SHP77 (cell line): ENCODE data around the gene MEGF11.

Experiments used
- DNase-seq, 2 experiments: peaks; one replicate each; lab custom pipeline; 2025; lab: John Stamatoyannopoulos, UW

Gene MEGF11

DNA sequence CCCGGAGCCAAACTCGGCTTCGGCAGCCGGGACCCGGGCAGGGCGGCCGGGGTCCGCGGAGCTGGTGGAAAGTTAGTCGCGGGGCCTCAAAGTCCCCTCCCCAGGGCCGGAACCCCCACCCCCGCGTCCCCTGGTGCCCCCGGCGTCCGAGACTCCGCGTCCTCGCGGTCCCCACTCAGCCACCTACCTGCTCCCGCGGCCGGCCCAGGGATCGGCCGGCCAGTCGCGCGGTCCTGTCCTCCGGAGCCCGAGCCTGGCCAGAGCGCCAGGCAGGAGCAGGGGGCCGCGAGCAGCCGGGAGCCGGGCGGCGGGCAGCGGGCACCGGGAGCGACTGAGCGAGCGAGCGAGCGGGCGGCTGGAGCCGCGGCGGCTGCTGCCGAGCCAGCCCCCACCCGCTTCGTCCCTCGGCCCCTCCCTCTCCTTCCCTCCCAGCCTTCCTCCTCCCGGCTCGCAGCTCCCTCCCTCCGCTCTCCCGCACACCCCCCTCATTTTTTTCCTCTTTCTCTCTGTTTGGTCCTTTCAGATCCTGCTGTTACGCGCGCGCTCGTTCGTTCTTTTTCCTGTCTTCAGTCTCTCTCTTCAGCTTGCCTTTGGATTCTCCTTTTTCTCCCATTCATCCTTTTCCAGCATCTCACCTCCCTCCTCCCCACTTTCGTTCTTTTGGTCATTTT lies at the start of gene MEGF11:
TSS of gene MEGF11 (minus strand) at position 333 of the 671 bp plus-strand sequence. CDS start 125,347 bp downstream, outside the sequence.
- DNase-seq: peak; percentile 48 to 66

DNA sequence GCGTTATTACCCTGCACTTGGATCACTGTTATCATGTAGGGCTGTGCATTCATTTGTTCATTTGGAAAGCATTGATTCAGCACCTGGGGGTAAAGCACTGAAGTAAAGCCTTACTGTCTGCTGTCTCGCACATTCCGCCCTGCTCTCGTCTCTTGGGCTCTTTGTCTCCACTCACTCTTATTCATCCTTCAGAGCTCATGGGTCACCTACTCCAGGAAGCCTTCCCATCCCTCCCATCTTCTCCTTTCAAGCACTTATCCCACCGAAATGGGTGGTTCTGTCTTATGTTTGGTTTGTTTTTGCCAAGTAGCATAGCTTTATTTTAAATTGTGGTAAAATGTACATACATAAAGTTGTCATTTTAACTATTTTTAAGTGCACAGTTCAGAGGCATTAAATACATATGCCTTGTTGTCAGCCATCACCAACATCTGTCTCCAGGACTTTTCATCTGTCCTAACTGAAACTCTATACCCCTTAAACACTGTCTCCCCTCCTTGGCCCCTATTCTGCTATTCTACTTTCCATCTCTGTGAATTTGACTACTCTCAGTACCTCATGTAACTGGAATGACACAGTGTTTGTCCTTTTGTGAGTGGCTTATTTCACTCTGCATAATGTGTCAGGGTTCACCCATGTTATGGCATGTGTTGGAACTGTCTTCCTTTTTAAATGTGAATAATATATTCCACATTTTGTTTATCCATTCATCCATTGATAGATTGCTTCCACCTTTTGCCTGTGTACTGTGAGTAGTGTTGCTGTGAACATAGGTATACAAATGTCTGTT lies 49.1 kb upstream of the MEGF11 start:
- no peak for DNase-seq

DNA sequence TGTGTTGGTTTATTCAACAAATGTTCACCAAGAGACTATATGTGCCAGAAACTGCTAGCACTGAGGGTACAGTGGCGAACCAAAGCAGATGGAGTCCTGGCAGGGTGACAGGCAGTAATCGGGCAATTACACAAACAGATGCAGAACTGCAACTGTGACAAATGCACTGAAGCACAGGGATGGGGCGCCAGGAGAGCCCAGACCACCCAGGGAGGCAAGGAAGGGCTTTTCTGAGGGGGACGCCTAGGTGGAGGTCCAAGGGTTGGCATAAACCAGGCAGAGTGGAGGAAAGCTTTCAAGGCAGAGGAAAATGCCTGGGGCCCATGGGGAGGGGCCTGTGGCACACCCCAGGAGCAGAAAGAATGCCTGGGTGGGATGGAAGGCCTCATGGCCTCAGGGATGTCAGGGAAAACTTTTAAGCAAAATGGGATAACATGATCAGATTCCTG lies 45.3 kb upstream of the MEGF11 start:
- DNase-seq: no peak

DNA sequence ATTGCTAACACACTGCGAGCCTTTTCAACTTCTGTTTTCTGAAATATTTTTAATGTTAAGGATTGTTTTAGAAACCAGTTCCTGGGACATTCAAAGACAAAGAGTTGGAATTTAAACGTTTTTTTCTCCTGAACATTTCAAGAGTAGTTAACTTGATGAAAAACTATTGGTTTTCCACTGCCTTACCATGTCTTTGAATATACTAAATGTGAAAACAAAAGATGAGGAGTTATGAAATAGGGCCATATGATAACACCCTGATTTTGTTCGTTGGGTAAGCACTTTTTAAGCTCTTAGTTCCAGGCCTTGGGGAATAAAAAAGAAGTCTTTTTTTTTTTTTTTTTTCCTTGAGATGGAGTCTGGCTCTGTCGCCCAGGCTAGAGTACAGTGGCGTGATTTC lies 42.6 kb upstream of the MEGF11 start:
- DNase-seq: no peak

DNA sequence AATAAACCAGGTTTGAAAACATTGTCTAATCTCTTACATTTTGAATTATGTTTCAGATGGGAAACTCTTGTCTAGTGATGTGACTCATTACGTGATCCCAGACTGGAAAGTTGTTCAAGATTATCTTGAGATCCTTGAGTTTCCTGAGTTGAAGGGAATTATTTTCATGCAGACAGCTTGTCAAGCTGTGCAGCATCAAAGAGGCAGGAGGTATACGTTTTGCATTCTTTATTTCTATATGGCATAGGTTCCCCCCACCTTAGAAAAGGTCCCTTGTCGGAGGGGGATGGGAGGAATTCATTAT lies 41.3 kb upstream of the MEGF11 start:
- no peak for DNase-seq

DNA sequence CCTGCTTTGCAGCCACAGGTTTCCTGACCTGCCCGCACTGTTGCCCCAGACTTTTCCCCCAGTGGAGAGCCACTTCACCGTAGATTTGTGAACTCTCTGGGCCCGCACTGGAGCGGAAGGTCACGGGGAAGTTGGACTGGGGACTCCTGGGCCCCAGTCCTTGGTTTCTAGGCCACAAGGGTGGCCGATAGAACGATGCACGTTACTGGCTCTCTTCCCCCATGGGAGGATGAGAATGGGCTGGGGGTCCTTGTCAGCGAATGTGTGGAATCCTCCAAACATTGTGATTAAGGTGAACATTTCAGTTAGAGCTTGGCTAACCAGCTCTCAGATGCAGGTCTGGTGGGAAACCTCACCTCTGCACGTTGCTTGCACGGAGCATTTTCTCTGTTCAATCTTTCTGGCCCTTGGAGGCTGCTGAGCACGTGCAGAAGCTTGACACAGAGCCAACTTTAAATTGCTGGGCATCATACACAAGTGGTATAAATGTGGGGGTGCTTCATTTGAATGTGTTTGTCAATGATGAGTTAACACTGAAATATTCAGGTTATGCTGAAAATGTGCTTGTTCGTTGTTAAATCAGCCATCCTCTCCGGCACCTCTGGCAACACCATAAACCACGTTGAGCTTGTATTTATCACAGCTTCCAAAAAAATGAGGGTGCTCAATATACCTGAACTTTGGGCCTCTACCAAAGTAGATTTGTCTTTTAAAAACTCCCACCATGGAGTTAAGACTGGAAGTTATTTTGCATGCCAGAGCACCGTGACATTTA lies 40.8 kb upstream of the MEGF11 start:
- peak; percentile 32 to 59 for DNase-seq

DNA sequence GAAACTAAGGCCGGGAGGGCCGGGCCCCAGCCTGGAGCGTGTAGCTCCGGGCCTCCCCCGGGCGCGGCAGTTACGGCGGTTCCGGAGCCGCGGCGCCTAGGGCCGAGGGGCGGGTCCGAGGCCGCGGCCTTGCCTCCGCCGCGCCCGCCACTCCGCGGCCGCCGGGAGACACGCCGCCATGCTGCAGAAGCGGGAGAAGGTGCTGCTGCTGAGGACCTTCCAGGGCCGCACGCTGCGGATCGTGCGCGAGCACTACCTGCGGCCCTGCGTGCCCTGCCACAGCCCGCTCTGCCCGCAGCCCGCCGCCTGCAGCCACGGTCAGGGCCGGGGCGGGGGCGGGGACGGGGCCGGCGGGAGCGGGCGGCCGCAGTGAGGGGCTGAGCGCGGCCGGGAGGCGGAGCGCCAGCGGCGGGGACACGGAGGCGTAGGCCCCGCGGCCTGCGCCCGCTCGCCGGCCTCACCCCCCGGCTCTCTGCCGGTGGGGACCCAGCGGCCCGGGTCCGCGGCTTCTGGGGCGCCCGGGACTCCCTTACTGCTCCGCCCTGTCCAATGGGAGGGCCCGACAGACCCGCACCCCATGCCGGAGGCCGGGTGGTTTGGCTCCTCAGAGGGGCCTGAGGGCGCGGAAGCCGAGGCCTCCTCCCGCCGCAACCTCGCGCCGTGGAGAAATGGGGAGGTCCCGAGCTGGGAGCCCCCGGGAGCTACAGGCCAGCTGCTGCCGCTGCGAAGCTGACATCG lies 40.0 kb upstream of the MEGF11 start, which contains the start of gene DIS3L:
TSS of gene DIS3L (plus strand) at position 150 of the 738 bp plus-strand sequence. CDS start at position 179, 29 bp downstream.
- peak; percentile 82 to 90 for DNase-seq

DNA sequence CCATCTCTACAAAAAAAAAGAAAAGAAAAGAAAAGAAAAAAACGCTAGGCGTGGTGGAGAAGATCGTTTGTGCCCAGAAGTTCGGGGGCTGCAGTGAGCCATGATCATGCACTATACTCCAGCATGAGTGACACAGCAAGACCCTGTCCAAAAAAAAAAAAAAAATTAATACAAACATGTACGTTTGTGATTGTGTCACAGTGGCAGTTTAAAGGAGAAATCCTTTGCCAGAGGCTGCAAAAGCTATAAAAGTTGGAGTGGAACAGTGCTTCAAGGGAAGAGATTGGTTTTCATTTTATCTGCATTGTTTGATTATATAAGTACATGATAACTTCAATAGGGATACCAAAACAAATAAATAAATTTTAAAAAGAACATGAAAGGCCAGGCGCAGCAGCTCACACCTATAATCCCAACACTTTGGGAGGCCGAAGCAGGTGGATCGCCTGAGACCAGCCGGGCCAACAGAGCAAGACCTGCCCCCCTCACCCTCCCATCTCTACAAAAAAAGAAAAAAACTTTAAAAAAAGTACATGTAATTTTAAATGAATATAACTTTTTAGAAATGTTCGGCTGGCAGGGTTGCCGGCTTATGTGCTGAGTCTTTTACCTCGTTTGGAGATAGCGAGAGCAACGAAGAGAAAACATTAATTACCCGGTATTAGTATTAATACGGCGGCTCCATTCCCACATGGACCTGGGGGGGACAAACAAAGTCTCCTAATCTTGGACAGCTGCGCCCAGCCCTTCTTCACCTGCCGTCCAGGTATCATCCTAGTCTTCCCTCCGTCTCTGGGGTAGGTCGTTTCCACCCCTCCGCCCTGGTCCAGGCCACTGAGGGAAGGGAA lies 39.2 kb upstream of the MEGF11 start:
- DNase-seq: no peak

DNA sequence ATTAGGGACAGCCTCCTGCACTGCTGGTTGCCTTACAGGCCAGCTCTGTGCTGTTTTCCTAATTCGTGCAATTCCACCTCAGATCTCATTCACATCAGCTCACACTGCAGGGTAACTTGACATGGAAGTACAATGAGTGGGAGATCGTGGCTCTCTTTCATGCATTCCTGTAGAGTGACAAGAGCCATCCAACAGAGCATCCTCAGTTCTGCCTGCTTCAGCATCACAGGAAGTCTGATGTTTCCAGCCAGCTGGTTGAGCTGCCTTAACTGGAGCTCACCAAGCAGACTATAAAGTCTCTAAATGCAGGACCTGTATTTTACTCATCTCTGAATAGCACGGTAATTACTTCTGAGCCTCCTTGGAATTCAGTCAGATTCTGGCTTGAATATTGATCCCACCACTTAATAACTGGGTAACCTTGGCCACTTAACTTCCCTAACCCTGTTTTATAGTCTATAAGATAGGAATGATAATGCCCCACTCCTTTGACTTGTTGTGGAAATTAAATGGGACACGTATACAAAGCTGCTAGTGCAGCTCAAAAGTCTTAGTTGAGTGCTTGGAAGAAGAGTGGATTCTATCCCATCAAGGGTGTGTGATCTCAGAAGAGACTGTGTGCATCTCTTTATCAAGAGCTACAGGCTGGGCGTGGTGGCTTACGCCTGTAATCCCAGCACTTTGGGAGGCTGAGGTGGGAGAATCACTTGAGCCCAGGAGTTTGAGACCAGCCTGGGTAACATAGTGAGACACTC lies 38.4 kb upstream of the MEGF11 start:
- DNase-seq: peak in 1 of 2 experiments; percentile 5

DNA sequence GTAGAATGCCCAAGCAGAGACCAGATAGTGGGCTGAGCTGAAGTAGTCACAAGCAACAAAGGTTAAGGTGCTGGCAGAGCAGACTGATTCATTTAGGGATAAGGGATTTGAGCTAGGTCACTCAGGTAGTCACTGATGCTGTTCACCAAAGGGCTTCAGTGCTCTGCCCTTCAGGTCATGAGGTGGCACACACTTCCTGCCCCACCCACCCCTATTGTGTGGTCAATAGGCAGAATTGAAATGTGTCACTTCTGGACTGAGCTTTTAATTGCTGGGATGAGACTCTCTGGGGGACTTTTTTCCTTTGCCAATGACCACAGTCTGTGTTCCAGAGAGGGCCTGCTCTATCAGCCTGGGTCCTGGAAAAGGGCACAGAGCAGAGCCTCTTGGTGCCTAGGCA lies 37.0 kb upstream of the MEGF11 start:
- DNase-seq: no peak

DNA sequence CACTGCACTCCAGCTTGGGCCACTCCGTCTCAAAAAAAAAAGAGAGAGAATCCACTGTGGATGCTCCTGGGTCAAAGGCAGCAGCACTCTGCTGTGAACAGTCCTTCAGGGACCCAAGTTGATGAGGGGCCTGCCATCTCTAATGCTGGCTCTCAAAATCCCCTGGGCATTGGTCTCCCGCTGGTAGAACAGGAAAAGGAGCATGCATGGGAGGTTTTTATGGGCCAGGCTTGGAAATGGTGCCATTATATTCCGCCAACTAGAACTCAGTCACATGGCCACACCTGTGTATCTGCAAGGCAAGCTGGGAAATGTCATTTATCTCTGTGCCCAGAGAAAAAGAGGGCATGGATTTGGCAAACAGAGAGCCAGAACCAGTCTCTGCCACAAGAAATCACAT lies 36.5 kb upstream of the MEGF11 start:
- no peak for DNase-seq

DNA sequence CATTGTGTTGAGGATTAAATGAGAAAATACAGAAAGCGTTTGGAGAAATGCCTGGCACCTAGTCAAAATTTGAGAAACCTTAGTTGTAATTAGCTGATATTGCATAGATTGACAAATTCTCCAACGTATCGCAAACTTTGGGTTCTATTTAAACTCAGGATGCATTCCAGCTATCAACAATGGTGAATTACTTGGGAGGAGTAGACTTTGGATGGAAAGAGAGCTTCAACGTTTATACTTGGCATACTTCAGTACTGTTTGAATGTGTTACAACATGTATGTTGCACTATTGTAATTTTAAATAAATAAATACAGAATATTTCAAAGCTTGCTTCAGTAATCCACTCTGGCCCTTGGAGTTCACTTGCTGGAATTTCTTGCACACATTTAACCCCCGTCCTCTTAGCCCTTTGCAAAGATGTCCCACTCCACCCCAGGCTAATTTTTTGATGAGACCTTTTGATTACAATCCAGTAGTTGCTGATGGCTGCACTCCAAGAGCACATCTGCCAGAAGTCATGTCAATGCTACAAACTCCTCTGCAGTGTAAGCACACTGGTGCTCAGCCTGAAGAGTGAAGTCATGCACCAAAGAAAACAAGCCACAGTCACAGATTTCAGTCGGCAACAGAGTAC lies 35.1 kb upstream of the MEGF11 start:
- DNase-seq: no peak

DNA sequence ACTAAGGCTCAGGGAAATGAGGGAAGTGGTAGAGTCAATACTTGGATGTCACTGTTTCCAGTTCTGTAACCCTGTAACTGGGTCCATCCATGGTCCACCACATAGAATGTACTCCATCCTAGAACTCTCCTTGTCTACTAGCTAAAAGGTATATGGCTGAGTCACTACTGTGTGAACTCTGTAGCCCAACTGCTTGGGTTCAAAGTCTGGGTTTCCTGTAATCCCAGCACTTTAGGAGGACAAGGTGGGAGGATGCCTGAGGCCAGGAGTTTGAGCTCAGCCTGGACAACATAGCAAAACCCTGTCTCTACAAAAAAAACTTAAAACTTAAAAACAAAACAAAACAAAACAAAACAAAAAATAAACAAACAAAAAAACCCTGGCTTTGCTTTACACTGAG lies 34.5 kb upstream of the MEGF11 start:
- no peak for DNase-seq

DNA sequence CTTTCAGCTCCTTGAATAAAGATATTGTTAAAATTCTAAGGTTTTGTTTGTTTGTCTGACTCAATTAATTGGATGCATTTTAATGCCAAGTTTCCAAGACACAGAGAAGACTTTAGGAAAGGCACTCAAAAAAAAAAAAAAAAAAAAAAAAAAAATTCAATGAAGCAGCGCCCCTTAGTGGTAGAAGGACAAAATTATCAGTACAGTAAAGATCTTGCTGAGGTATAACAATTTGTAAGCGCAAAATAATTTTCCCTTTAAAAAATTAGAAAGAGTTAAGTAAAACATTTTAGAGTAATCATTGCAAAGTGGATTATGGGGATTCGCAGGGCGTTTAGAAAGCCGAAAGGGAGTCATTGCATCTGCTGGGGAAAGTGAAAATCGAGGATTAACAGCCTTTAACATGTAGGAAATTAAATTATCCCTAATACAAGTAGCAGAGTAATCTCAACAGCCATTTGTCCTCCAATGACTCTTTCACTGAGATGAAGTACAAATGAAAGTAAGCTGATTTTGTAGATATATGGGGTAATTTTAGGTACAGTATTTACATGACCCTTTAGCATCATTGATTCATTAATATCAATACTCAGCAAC lies 34.0 kb upstream of the MEGF11 start:
- peak; percentile 15 to 21 for DNase-seq

DNA sequence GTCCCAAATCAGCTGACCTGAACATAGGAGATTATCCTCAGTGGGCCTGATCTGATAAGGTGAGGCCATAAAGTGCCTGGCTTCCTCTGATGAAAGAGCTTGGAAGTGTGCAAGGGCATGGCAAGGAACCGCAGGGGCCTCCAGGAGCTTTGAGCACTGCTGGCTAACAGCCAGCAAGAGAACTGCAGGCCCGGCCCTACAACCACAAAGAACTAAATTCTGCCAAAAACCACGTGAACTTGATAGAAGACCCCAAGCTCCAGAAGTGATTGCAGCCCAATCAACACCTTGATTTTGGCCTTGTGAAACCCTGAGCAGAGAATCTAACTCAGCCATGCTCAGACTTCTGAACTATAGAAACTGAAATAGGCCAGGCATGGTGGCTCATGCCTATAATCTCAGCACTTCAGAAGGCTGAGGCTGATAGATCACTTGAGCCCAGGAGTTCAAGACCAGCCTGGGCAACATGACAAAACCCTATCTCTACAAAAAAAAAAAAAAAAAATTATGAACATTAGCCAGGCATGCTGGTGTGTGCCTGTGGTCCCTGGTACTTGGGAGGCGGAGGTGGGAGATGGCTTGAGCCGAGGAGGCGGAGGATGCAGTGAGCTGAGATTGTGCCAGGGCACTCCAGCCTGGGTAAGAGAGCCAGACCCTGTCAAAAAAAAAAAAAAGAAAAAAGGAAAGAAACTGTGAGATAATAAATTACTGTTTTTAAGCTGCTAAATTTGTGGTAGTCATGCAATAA lies 32.2 kb upstream of the MEGF11 start:
- no peak for DNase-seq

DNA sequence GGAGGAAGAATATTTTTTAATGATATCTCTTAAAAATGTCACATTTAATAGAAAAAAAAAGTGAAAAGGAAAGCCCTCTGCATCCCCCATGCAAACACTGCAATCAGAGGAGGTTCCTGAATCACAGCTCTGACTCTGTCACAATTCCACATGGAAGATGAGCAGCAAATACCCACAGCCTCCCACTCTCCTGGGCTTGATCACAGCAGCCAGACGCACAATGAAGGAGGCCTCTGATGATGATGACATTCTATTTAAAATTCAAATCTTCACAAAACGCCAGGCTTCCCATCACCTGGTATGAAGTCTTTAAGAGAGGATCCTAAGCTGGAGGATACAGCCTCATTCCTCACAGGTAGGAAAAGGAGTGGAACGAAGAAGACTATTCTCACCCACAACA lies 30.7 kb upstream of the MEGF11 start:
- DNase-seq: no peak

DNA sequence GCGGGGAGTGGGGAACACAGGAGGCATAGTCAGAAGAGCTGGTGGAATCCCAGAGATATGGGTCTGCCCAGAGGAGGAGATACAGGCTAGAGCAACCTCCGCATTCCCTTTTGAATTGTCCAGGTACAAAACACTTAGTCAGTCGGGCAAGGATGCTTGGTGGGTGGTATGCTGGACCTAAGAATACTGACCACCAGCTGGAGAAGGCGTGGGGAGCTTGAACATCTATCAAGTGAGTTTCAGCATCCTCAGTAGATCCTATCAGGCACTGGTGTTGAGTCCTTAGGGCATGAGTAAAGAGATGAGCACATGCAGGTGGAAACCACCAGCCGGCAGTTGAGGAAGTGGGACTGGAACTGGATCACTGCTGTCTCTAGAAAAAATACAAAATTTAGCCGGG lies 25.1 kb upstream of the MEGF11 start:
- DNase-seq: no peak

DNA sequence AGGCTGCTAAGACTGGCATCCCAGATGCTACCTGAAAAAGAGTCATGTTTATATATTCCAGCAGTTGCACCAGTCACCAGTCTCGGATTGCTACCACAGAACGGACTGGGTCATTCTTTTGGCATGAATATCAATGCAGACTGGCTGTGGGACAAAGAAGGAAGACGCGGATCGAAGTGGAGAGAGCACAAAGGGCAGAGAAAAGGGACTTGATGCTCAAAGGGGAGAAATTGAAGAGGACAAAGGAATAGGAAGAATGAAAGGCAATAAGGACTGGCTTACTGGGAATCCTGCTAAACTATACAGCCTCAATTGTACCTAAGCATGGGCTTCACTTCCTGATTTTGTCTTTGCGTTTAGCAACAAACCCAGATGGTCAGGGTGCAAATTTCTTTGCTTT lies 24.5 kb upstream of the MEGF11 start:
- no peak for DNase-seq

DNA sequence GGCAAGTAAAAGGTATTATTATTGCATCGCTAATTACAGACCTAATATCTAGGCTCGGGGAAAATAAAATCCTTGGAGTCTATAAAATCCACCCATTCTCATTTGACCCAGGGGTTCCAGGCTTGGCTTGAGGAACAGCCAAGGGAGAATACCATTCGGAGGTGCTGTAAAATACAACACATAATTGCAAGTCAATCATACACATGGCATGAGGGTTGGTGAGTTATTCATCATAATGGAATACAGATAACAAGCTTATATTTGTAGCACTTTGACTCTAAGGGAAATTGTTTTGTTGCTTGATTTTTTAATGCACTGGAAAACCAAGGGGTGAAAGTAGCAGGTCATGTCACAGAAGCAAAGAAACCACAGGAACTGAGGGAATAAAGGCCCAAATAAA lies 23.0 kb upstream of the MEGF11 start:
- no peak for DNase-seq
